Hippocampal formation (tissue), 2 donors: ENCODE data around the gene HOXA3.

Source experiments
- DNase-seq, 2 donors: peaks; one replicate each; lab custom pipeline; 2025; lab: John Stamatoyannopoulos, UW

The HOXA3 gene

GRCh38 chr7:27143950-27144780 lies 8.2 kb downstream of the HOXA3 start:
- no peak for DNase-seq

- DNase-seq = no peak
These were observed 9.1 kb downstream of the HOXA3 start, which contains the start of gene HOXA5 for GRCh38 chr7:27143023-27143949. Gene HOXA5 (minus strand): TSS chr7:27143681. CDS start chr7:27143607, 74 bp downstream.

- no peak for DNase-seq
These were observed 9.8 kb downstream of the HOXA3 start for GRCh38 chr7:27142580-27143022.

GRCh38 chr7:27141923-27142579 lies 10.3 kb downstream of the HOXA3 start:
- no peak for DNase-seq

GRCh38 chr7:27141137-27141922 lies 11.1 kb downstream of the HOXA3 start:
- DNase-seq = no peak

- no peak for DNase-seq
These were observed 12.1 kb downstream of the HOXA3 start for GRCh38 chr7:27140126-27140857.

- no peak for DNase-seq
These were observed 12.9 kb downstream of the HOXA3 start for GRCh38 chr7:27139334-27140125.

GRCh38 chr7:27138985-27139333 lies 13.4 kb downstream of the HOXA3 start:
- no peak for DNase-seq

- no peak for DNase-seq
These were observed 13.9 kb downstream of the HOXA3 start for GRCh38 chr7:27138472-27138871.

- DNase-seq = no peak
These were observed 14.6 kb downstream of the HOXA3 start for GRCh38 chr7:27137640-27138315.

GRCh38 chr7:27134392-27134791 lies 18.0 kb downstream of the HOXA3 start:
- no peak for DNase-seq

GRCh38 chr7:27133409-27134231 lies 18.8 kb downstream of the HOXA3 start:
- no peak for DNase-seq

GRCh38 chr7:27132978-27133377 lies 19.4 kb downstream of the HOXA3 start:
- DNase-seq = no peak

- no peak for DNase-seq
These were observed 20.2 kb downstream of the HOXA3 start for GRCh38 chr7:27132214-27132613.

- DNase-seq = no peak
These were observed 21.0 kb downstream of the HOXA3 start for GRCh38 chr7:27131390-27131819.

- no peak for DNase-seq
These were observed 21.6 kb downstream of the HOXA3 start, which contains the start of gene HOXA4 for GRCh38 chr7:27130540-27131389. Gene HOXA4 (minus strand): TSS chr7:27130757. CDS start chr7:27130733, 24 bp downstream.
